ENCODE results near the gene NOVA2. TPM values are rescaled to one million over a fixed set of nuclear protein-coding genes. Genes with fewer than 3 reads are reported as not detected.

NOVA2 gene
- polyA plus RNA-seq, 1 donor from 2014 or later = 9.3 TPM

DNA sequence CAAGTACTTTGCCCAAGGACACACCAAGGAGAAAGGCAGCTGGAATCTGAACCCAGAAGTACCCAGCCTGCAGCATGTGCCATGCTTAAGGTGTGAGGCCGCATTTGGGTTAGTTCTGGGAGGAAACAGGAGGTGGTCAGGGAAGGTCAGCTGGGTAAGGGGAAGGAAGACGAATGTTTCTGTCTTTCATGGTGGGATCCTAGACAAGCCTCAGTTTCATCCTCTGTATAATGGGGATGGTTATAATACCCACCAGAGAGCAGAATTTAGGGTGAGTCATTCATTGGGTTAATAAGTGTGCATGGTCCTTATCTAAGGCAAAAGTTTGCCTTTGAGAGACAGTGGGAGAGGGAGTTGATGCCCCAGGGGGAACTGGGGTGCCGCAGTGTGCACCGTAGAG, 25.2 kb upstream of the NOVA2 start:
- Histone ChIP-seq H3K9me3 (ENCODE audit: low read length) (no peaks in the 10 kb centered on the region), H3K9me2 (ENCODE audit: insufficient read depth, low read length) (no peaks in the 10 kb centered on the region), H3K79me2 (replicated peaks; ENCODE audit: insufficient read depth, low read length) (peaks cover 3% of the 10 kb centered on the region), H3K4me3 (ENCODE audit: low read length) (no peak overlapping the region), H3K27me3 (ENCODE audit: insufficient read depth, low read depth, low read length) (no peaks in the 10 kb centered on the region), H3K36me3 (ENCODE audit: insufficient read depth, low read length) (no peaks in the 10 kb centered on the region), H3F3A (ENCODE audit: insufficient read depth, low read length, poor library complexity, severe bottlenecking) (no peaks in the 10 kb centered on the region), H3K9ac (ENCODE audit: low read length) (no peak overlapping the region), H3K27ac (ENCODE audit: low read length) (no peak overlapping the region), H4K20me1 (ENCODE audit: insufficient read depth) (no peaks in the 10 kb centered on the region), H2AFZ (ENCODE audit: low read depth, low read length) (no peak overlapping the region), H3K4me2 (ENCODE audit: low read length) (no peak overlapping the region)
- no peak for TF ChIP-seq POLR2AphosphoS5 (IDR thresholded peaks at IDR 0.05)
- TF ChIP-seq, protein P1, sequence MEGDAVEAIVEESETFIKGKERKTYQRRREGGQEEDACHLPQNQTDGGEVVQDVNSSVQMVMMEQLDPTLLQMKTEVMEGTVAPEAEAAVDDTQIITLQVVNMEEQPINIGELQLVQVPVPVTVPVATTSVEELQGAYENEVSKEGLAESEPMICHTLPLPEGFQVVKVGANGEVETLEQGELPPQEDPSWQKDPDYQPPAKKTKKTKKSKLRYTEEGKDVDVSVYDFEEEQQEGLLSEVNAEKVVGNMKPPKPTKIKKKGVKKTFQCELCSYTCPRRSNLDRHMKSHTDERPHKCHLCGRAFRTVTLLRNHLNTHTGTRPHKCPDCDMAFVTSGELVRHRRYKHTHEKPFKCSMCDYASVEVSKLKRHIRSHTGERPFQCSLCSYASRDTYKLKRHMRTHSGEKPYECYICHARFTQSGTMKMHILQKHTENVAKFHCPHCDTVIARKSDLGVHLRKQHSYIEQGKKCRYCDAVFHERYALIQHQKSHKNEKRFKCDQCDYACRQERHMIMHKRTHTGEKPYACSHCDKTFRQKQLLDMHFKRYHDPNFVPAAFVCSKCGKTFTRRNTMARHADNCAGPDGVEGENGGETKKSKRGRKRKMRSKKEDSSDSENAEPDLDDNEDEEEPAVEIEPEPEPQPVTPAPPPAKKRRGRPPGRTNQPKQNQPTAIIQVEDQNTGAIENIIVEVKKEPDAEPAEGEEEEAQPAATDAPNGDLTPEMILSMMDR (IDR thresholded peaks at IDR 0.05; ENCODE audit: poor library complexity, severe bottlenecking) = no peak
- no peak for TF ChIP-seq SMC3 (conservative IDR thresholded peaks at IDR 0.05; ENCODE audit: poor library complexity)
- TF ChIP-seq, protein P2, sequence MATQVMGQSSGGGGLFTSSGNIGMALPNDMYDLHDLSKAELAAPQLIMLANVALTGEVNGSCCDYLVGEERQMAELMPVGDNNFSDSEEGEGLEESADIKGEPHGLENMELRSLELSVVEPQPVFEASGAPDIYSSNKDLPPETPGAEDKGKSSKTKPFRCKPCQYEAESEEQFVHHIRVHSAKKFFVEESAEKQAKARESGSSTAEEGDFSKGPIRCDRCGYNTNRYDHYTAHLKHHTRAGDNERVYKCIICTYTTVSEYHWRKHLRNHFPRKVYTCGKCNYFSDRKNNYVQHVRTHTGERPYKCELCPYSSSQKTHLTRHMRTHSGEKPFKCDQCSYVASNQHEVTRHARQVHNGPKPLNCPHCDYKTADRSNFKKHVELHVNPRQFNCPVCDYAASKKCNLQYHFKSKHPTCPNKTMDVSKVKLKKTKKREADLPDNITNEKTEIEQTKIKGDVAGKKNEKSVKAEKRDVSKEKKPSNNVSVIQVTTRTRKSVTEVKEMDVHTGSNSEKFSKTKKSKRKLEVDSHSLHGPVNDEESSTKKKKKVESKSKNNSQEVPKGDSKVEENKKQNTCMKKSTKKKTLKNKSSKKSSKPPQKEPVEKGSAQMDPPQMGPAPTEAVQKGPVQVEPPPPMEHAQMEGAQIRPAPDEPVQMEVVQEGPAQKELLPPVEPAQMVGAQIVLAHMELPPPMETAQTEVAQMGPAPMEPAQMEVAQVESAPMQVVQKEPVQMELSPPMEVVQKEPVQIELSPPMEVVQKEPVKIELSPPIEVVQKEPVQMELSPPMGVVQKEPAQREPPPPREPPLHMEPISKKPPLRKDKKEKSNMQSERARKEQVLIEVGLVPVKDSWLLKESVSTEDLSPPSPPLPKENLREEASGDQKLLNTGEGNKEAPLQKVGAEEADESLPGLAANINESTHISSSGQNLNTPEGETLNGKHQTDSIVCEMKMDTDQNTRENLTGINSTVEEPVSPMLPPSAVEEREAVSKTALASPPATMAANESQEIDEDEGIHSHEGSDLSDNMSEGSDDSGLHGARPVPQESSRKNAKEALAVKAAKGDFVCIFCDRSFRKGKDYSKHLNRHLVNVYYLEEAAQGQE (IDR thresholded peaks at IDR 0.05; ENCODE audit: borderline replicate concordance) = no peak
- TF ChIP-seq MXI1 (conservative IDR thresholded peaks at IDR 0.05; ENCODE audit: poor library complexity, severe bottlenecking) = no peak
- no peak for TF ChIP-seq EZH2 (IDR thresholded peaks at IDR 0.05; ENCODE audit: borderline replicate concordance, insufficient read depth, low read length, poor library complexity, severe bottlenecking)
- no peak for TF ChIP-seq TAF1 (IDR thresholded peaks at IDR 0.05; ENCODE audit: low read depth)
- TF ChIP-seq EP300 (conservative IDR thresholded peaks at IDR 0.05; ENCODE audit: poor library complexity, severe bottlenecking) = no peak
- no peak for TF ChIP-seq RAD21 (conservative IDR thresholded peaks at IDR 0.05)

DNA sequence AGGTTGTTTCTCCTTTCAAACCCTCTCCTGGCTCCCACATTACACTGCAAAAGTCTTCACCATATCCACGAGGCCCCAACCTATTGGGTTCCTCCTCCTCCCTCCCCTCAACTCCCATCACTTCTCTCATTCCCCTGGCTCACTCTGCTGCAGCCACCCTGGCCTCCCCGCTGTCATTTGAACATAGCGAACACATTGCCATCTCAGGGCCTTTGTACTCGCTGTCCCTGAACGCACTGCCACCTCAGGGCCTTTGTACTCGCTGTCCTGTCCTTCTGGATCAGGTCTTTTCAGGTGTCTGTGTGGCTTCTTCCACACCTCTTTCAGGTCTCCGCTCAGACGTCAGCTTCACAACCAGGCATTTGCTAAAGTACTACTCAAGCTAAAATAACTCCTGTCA, 23.3 kb upstream of the NOVA2 start:
- Histone ChIP-seq H3K9ac (ENCODE audit: low read length) (no peak overlapping the region), H3F3A (ENCODE audit: insufficient read depth, low read length, poor library complexity, severe bottlenecking) (no peaks in the 10 kb centered on the region), H3K4me2 (ENCODE audit: low read length) (no peak overlapping the region), H3K27me3 (ENCODE audit: insufficient read depth, low read depth, low read length) (no peaks in the 10 kb centered on the region), H2AFZ (ENCODE audit: low read depth, low read length) (no peak overlapping the region), H3K9me2 (ENCODE audit: insufficient read depth, low read length) (no peaks in the 10 kb centered on the region), H3K9me3 (ENCODE audit: low read length) (no peaks in the 10 kb centered on the region), H3K4me3 (ENCODE audit: low read length) (no peak overlapping the region), H4K20me1 (ENCODE audit: insufficient read depth) (no peaks in the 10 kb centered on the region), H3K79me2 (replicated peaks; ENCODE audit: insufficient read depth, low read length) (peaks cover 3% of the 10 kb centered on the region), H3K36me3 (ENCODE audit: insufficient read depth, low read length) (no peaks in the 10 kb centered on the region), H3K27ac (ENCODE audit: low read length) (no peak overlapping the region)
- TF ChIP-seq EZH2 (IDR thresholded peaks at IDR 0.05; ENCODE audit: borderline replicate concordance, insufficient read depth, low read length, poor library complexity, severe bottlenecking) (no peak), RAD21 (conservative IDR thresholded peaks at IDR 0.05) (no peak), EP300 (conservative IDR thresholded peaks at IDR 0.05; ENCODE audit: poor library complexity, severe bottlenecking) (no peak), TAF1 (IDR thresholded peaks at IDR 0.05; ENCODE audit: low read depth) (no peak), POLR2AphosphoS5 (IDR thresholded peaks at IDR 0.05) (no peak), MXI1 (conservative IDR thresholded peaks at IDR 0.05; ENCODE audit: poor library complexity, severe bottlenecking) (no peak), SMC3 (conservative IDR thresholded peaks at IDR 0.05; ENCODE audit: poor library complexity) (no peak)
- TF ChIP-seq, protein P2 (IDR thresholded peaks at IDR 0.05; ENCODE audit: borderline replicate concordance) = no peak
- TF ChIP-seq, protein P1 (IDR thresholded peaks at IDR 0.05; ENCODE audit: poor library complexity, severe bottlenecking) = no peak

Measured in neural cell (in vitro differentiated cells).